Lung (tissue), 12 donors: ENCODE results near the gene RFX1. TPM values are rescaled to one million over a fixed set of nuclear protein-coding genes. Genes with fewer than 3 reads are reported as not detected.
A peak's percentile ranks its signal among the peaks of the same experiment; 100 is the strongest.

Experiments
- ATAC-seq: fragments of 200-7000 bp; cut with Tn5 transposase; one replicate; pipeline ENCODE4 v1.9.1; 2020; ENCODE audit warnings: moderate number of reproducible peaks; ENCODE audit not compliant: insufficient read depth, low FRiP score
- DNase-seq, 3 donors: peaks; one replicate each; pipeline ENCODE4 v3.0.0-alpha.2; 2013 to 2017
- H3K27ac ChIP-seq, 2 donors: one replicate each; pipeline ENCODE4 v1.5.1; 2013; ENCODE audit warnings: mild to moderate bottlenecking in 2 of 2, moderate library complexity in 2 of 2, control low read depth in 1 of 2, inconsistent platforms in 1 of 2, low read depth in 1 of 2, low read length in 1 of 2
- H3K27me3 ChIP-seq, 3 donors: one replicate each; pipeline ENCODE4 v1.5.1; 2013; ENCODE audit warnings: low read length in 2 of 3; ENCODE audit not compliant: control insufficient read depth in 3 of 3, insufficient read depth in 3 of 3
- H3K36me3 ChIP-seq, 4 donors: one replicate each; pipeline ENCODE4 v1.5.1; 2013; ENCODE audit warnings: low read length in 4 of 4, mild to moderate bottlenecking in 1 of 4, moderate library complexity in 1 of 4; ENCODE audit not compliant: control insufficient read depth in 4 of 4, insufficient read depth in 4 of 4
- H3K4me1 ChIP-seq, 5 donors: one replicate each; pipeline ENCODE4 v1.5.1; 2013; ENCODE audit warnings: low read length in 5 of 5, mild to moderate bottlenecking in 2 of 5, moderate library complexity in 1 of 5; ENCODE audit not compliant: control insufficient read depth in 5 of 5, insufficient read depth in 5 of 5
- H3K4me3 ChIP-seq: one replicate; pipeline ENCODE4 v1.5.1; 2013; ENCODE audit warnings: mild to moderate bottlenecking, control low read depth, moderate library complexity
- H3K9ac ChIP-seq, 2 donors: one replicate each; pipeline ENCODE4 v1.5.1; 2013; ENCODE audit warnings: low read length in 2 of 2, control low read depth in 1 of 2; ENCODE audit not compliant: insufficient read depth in 1 of 2
- H3K9me3 ChIP-seq, 4 donors: one replicate each; pipeline ENCODE4 v1.5.1; 2013; ENCODE audit warnings: low read length in 3 of 4, mild to moderate bottlenecking in 1 of 4, moderate library complexity in 1 of 4; ENCODE audit not compliant: control insufficient read depth in 4 of 4, insufficient read depth in 3 of 4
- WGBS, 2 donors: extraction: QIAGEN DNeasy Blood & Tissue Kit; methylation state at CpG; one replicate each; pipeline ENCODE4 v1.1.7; 2013; 5-methylcytosine and 5-hydroxymethylcytosine counted together
- polyA plus RNA-seq, 2 donors: library from polyadenylated mRNA; stranded (reverse); fragments of 200-250 nt; gene quantifications; one replicate each; pipeline ENCODE4 v1.2.1, GENCODE V29; 2013
- total RNA-seq, 2 donors: library from RNA; depleted of rRNA in 1 of 2; stranded (reverse); fragments of >200 nt in 1 of 2; gene quantifications; one replicate each; pipeline ENCODE4 v1.2.1, GENCODE V29; 2014 to 2021
- TF ChIP-seq, protein P1 (sequence below): IDR thresholded peaks from 2 replicates; pipeline ENCODE4 v1.5.1; 2012; ENCODE audit warnings: mild to moderate bottlenecking; ENCODE audit errors: control extremely low read depth, extremely low read depth
- donor health status: control.
- donor health status: control.
- donor health status: Bipolar disorder and iron deficiency.
- donor health status: healthy.
- donor health status: DM: yes; HTN: yes; CAD: no.

RFX1 gene
- total and polyA plus RNA-seq, 4 donors: 5.7 to 18.6 (median 8.0) TPM

DNA sequence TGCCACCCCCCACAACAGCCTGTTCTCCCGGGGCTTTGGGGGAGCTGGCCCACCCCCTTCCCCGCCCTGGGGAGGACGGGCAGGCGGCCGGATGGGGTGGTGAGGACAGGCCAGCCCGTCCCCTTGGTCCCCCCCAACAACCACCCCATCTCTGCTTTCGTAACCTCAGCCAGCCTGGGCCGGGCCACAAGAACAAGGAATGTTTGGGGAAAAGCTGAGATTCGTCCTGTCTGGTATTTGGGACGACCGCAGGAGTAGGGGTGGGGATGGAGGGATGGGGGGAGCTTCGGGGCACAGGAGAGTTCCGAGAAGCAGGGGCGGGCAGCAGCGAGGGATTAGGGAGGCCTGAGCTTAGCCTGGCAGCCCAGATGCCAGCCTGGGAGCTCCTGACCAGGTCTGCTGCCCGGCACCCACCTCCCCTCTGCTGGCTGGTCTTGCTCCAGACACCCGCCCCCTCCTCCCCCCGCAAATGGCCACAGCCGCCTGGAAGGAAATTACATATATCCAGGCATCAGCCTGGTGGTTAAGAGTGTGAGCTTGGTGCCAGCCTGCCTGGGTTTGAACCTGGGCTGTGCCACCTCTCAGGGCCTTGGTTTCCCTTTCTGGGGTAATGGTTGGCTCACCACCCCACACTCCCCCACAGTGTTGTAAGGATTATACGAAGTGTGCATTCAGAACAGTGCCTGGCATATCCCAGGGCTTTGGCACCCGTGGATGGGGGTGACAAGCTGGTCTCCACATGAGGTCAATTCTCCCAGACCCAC is 67.6 kb downstream of the RFX1 start, which contains the start of gene PODNL1:
Gene PODNL1, minus strand, starts transcription at position 117 of the 764 bp plus-strand sequence. CDS start 236 bp downstream, outside the sequence.
- no peak within 1 kb of the TSS for H3K9ac ChIP-seq
- ATAC-seq: peak; percentile 31
- 12 to 19% methylated on average over 19 to 21 of the region's 21 CpGs for WGBS, 2 donors
- no peaks in the 10 kb centered on the region for H3K9me3 ChIP-seq
- TF ChIP-seq, protein P1, sequence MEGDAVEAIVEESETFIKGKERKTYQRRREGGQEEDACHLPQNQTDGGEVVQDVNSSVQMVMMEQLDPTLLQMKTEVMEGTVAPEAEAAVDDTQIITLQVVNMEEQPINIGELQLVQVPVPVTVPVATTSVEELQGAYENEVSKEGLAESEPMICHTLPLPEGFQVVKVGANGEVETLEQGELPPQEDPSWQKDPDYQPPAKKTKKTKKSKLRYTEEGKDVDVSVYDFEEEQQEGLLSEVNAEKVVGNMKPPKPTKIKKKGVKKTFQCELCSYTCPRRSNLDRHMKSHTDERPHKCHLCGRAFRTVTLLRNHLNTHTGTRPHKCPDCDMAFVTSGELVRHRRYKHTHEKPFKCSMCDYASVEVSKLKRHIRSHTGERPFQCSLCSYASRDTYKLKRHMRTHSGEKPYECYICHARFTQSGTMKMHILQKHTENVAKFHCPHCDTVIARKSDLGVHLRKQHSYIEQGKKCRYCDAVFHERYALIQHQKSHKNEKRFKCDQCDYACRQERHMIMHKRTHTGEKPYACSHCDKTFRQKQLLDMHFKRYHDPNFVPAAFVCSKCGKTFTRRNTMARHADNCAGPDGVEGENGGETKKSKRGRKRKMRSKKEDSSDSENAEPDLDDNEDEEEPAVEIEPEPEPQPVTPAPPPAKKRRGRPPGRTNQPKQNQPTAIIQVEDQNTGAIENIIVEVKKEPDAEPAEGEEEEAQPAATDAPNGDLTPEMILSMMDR: no peak
- peaks cover 0 to 13% (median 0%) of the 10 kb centered on the region in 3 donors for H3K27me3 ChIP-seq
- DNase-seq: peak; percentile 66 to 81 (median 67)
- H3K4me1 ChIP-seq: peaks cover 0 to 7% (median 4%) of the 10 kb centered on the region in 5 donors
- H3K27ac ChIP-seq: no peak within 1 kb of the TSS
- H3K36me3 ChIP-seq: no peaks in the 10 kb centered on the region
- no peak within 1 kb of the TSS for H3K4me3 ChIP-seq

DNA sequence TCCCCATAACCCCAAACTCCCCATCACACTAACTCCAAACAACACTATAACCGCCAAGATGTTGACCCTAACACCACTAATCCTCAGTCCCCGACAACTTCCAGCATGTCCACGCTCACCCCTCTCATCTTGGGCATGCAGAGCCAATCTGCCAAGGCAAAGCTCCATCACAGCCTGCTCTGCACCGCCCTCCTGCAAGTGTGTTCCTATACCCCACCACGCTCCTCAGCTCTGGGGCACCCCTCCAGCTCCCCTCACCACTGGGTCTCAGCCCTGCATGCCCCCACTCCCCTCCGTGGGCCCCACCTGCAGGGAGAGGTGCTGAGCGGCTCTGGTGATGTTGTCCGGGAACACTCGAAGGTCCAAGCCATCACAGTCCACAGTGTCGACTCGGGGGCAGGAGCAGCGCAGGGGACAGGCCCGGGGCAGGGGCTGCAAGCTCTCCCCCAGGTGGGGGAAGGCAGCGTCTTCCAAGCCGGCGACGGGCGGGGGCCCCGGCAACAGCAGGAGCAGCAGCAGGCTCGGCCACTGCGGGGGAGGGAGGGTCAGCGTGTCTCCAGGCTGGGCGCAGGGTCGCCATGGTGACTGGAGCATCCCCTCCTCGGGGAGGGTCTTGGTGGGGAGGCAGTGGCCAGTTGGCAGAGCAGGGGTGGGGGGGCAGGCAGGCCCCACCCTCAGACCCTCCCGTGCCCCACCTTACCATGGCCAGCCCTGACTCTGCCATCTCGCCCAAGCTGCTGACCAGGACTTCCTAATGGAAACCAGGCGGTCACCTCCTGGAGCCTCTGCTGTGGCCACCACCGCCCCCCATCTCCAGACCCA is 68.4 kb downstream of the RFX1 start:
- Histone ChIP-seq H3K36me3 (no peaks in the 10 kb centered on the region), H3K9me3 (no peaks in the 10 kb centered on the region), H3K4me3 (no peak overlapping the region), H3K4me1 (peaks cover 0 to 7% (median 4%) of the 10 kb centered on the region in 5 donors), H3K27me3 (peaks cover 0 to 13% (median 0%) of the 10 kb centered on the region in 3 donors), H3K9ac (no peak overlapping the region), H3K27ac (no peak overlapping the region)
- no peak for ATAC-seq
- TF ChIP-seq, protein P1: no peak
- 22 to 23% methylated on average over 27 to 29 of the region's 29 CpGs for WGBS, 2 donors
- no peak for DNase-seq

DNA sequence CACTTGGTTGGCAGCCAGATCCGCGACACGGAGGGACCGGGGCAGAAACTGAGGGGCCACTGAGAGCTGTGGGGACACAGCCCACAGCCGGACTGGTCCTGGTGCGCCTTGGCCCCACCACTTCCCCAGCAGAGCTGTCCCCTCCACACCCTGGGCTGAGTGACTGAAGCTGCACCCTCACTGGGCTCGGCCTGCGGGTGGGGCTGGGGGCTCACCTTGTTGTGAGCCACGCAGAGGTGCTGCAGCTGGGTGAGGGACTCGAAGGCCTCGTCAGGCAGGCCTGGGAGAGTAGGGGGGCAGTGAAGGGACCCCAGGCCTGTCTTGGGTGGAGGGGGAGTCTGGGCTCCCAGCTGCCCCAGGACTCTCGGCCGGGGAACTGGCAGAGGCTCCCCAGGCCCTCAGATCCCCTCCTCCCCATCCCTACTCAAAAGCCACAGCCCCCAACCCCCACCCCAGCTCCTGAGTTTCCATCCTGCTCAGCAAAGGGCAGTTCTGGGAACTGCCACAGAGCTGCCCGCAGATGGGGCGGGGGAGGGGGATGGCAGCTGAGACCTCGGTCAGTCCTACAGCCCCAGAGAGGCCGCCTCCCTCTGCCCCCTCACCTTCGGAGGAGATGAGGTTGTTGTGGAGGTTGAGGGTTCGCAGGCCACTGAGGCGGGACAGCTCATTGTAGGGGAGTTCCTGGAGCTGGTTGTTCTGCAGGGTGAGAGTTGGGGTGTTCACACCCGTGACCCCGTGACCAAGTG is 70.2 kb downstream of the RFX1 start:
- Histone ChIP-seq H3K27ac (no peak overlapping the region), H3K4me1 (peaks cover 0 to 7% (median 4%) of the 10 kb centered on the region in 5 donors), H3K4me3 (no peak overlapping the region), H3K27me3 (peaks cover 0 to 13% (median 0%) of the 10 kb centered on the region in 3 donors), H3K9me3 (no peaks in the 10 kb centered on the region), H3K9ac (no peak overlapping the region), H3K36me3 (peaks cover 0 to 6% (median 0%) of the 10 kb centered on the region in 4 donors)
- ATAC-seq (no peak), DNase-seq (no peak)
- TF ChIP-seq, protein P1: no peak
- WGBS, 2 donors: 81 to 86% methylated on average over 20 to 22 of the region's 22 CpGs
